Neural cell (in vitro differentiated cells): ENCODE measurements around the gene SMAP2. TPM values are rescaled to one million over a fixed set of nuclear protein-coding genes. Genes with fewer than 3 reads are reported as not detected.

Experiments used
- H2AFZ ChIP-seq: fragments of 200-600, 300-800 bp; sonication (generic), shearing (Covaris generic); 2 replicates; pipeline ENCODE4 v1.6.0; 2014; ENCODE audit warnings: low read depth, mild to moderate bottlenecking, antibody characterized with exemption, low read length, moderate library complexity
- H3F3A ChIP-seq: fragments of 200-600 bp; shearing (Covaris generic); 2 replicates; pipeline ENCODE4 v1.6.1; 2016; ENCODE audit warnings: mild to moderate bottlenecking, moderate library complexity, mixed read lengths, antibody characterized with exemption, low read length; ENCODE audit not compliant: insufficient read depth, poor library complexity, severe bottlenecking
- H3K27ac ChIP-seq: fragments of 200-600, 300-800 bp; sonication (generic), shearing (Covaris generic); 2 replicates; pipeline ENCODE4 v1.5.1; 2014; ENCODE audit warnings: mild to moderate bottlenecking, low read length, moderate library complexity
- H3K27me3 ChIP-seq: fragments of 300-800, 200-600 bp; sonication (generic), shearing (Covaris generic); 2 replicates; pipeline ENCODE4 v1.6.0; 2014; ENCODE audit warnings: mild to moderate bottlenecking, low read depth, low read length, moderate library complexity; ENCODE audit not compliant: insufficient read depth
- H3K36me3 ChIP-seq: fragments of 300-800, 200-600 bp; sonication (generic), shearing (Covaris generic); 2 replicates; pipeline ENCODE4 v1.5.1; 2014; ENCODE audit warnings: mild to moderate bottlenecking, antibody characterized with exemption, low read length, moderate library complexity; ENCODE audit not compliant: insufficient read depth
- H3K4me2 ChIP-seq: fragments of 300-800, 200-600 bp; sonication (generic), shearing (Covaris generic); 2 replicates; pipeline ENCODE4 v1.6.0; 2014; ENCODE audit warnings: mild to moderate bottlenecking, low read length
- H3K4me3 ChIP-seq: fragments of 300-800, 200-600 bp; sonication (generic), shearing (Covaris generic); 2 replicates; pipeline ENCODE4 v1.5.1; 2014; ENCODE audit warnings: mild to moderate bottlenecking, low read length, moderate library complexity
- H3K79me2 ChIP-seq: fragments of 200-600 bp; shearing (Covaris generic); replicated peaks from 2 replicates; pipeline ENCODE4 v1.6.0; 2014; ENCODE audit warnings: mild to moderate bottlenecking, low read length, moderate library complexity; ENCODE audit not compliant: insufficient read depth
- H3K9ac ChIP-seq: fragments of 300-800, 200-600 bp; sonication (generic), shearing (Covaris generic); 2 replicates; pipeline ENCODE4 v1.6.1; 2016; ENCODE audit warnings: mild to moderate bottlenecking, low read length, mixed read lengths
- H3K9me2 ChIP-seq: fragments of 200-600 bp; shearing (Covaris generic); 2 replicates; pipeline ENCODE4 v1.6.1; 2016; ENCODE audit warnings: mild to moderate bottlenecking, low read length, mixed read lengths; ENCODE audit not compliant: insufficient read depth
- H3K9me3 ChIP-seq: fragments of 200-600, 300-800 bp; sonication (generic), shearing (Covaris generic); 2 replicates; pipeline ENCODE4 v1.6.1; 2016; ENCODE audit warnings: mild to moderate bottlenecking, mixed run types, low read length, moderate library complexity, mixed read lengths
- H4K20me1 ChIP-seq: fragments of 200-600 bp; shearing (Covaris generic); 2 replicates; pipeline ENCODE4 v1.6.1; 2016; ENCODE audit warnings: mild to moderate bottlenecking, mixed run types; ENCODE audit not compliant: insufficient read depth
- CTCF ChIP-seq: fragments of 450-650 bp; IDR thresholded peaks from 2 replicates; pipeline ENCODE4 v1.5.1; 2014; ENCODE audit warnings: antibody characterized with exemption, mild to moderate bottlenecking, moderate library complexity; ENCODE audit not compliant: poor library complexity, severe bottlenecking
- EP300 ChIP-seq: fragments of 450-650 bp; conservative IDR thresholded peaks from 2 replicates; pipeline ENCODE4 v1.6.1; 2014; ENCODE audit warnings: antibody characterized with exemption, mild to moderate bottlenecking, moderate library complexity; ENCODE audit not compliant: poor library complexity, severe bottlenecking
- EZH2 ChIP-seq: fragments of 200-600, 300-800 bp; shearing (Covaris generic), sonication (generic); IDR thresholded peaks from 2 replicates; pipeline ENCODE4 v1.6.1; 2014; ENCODE audit warnings: antibody characterized with exemption, low read length, borderline replicate concordance, mild to moderate bottlenecking; ENCODE audit not compliant: insufficient read depth, poor library complexity, severe bottlenecking
- MXI1 ChIP-seq: fragments of 450-650 bp; conservative IDR thresholded peaks from 2 replicates; pipeline ENCODE4 v1.6.1; 2014; ENCODE audit warnings: antibody characterized with exemption, mild to moderate bottlenecking; ENCODE audit not compliant: poor library complexity, severe bottlenecking
- POLR2AphosphoS5 ChIP-seq: IDR thresholded peaks from 2 replicates; pipeline ENCODE4 v1.6.1; 2012
- RAD21 ChIP-seq: fragments of 450-650 bp; conservative IDR thresholded peaks from 2 replicates; pipeline ENCODE4 v1.6.1; 2014; ENCODE audit warnings: antibody characterized with exemption, mild to moderate bottlenecking, moderate library complexity
- REST ChIP-seq: IDR thresholded peaks from 2 replicates; pipeline ENCODE4 v1.6.1; 2012; ENCODE audit warnings: borderline replicate concordance
- SMC3 ChIP-seq: fragments of 450-650 bp; conservative IDR thresholded peaks from 2 replicates; pipeline ENCODE4 v1.6.1; 2014; ENCODE audit warnings: antibody characterized with exemption, mild to moderate bottlenecking, moderate library complexity; ENCODE audit not compliant: poor library complexity
- TAF1 ChIP-seq: IDR thresholded peaks from 2 replicates; pipeline ENCODE4 v1.6.1; 2012; ENCODE audit warnings: low read depth
- polyA plus RNA-seq: library from polyadenylated mRNA; depleted of rRNA; stranded (reverse); fragments of >200 nt; gene quantifications from 2 replicates; pipeline ENCODE4 v1.2.3, GENCODE V29; 2014

The SMAP2 gene
- polyA plus RNA-seq, 1 donor from 2014 or later = 46.8 TPM

- H3K9me2 ChIP-seq = no peaks in the 10 kb centered on the region
- H3K9ac ChIP-seq = no peak overlapping the region
- no peak for TF ChIP-seq RAD21
- no peak for TF ChIP-seq MXI1
- TF ChIP-seq CTCF = no peak
- no peak for TF ChIP-seq REST
- TF ChIP-seq POLR2AphosphoS5 = no peak
- no peak for TF ChIP-seq SMC3
- TF ChIP-seq EZH2 = no peak
- no peak overlapping the region for H3K4me2 ChIP-seq
- no peaks in the 10 kb centered on the region for H3K79me2 ChIP-seq
- H4K20me1 ChIP-seq = no peaks in the 10 kb centered on the region
- H2AFZ ChIP-seq = no peak overlapping the region
- no peak overlapping the region for H3K4me3 ChIP-seq
- no peaks in the 10 kb centered on the region for H3F3A ChIP-seq
- no peaks in the 10 kb centered on the region for H3K27me3 ChIP-seq
- no peak overlapping the region for H3K27ac ChIP-seq
- no peaks in the 10 kb centered on the region for H3K36me3 ChIP-seq
- H3K9me3 ChIP-seq = no peaks in the 10 kb centered on the region
Measured at GRCh38 chr1:40392221-40392620, 18.7 kb downstream of the SMAP2 start.

- Histone ChIP-seq H3K79me2 (no peaks in the 10 kb centered on the region), H3K9me2 (no peaks in the 10 kb centered on the region), H3K27me3 (no peaks in the 10 kb centered on the region), H4K20me1 (no peaks in the 10 kb centered on the region), H3K4me3 (no peak overlapping the region), H3K4me2 (no peak overlapping the region), H3K27ac (no peak overlapping the region), H3K9me3 (no peaks in the 10 kb centered on the region), H2AFZ (no peak overlapping the region), H3K36me3 (no peaks in the 10 kb centered on the region), H3K9ac (no peak overlapping the region), H3F3A (no peaks in the 10 kb centered on the region)
- TF ChIP-seq RAD21 (no peak), POLR2AphosphoS5 (no peak), EZH2 (no peak), TAF1 (no peak), REST (no peak), MXI1 (no peak), EP300 (no peak), SMC3 (no peak), CTCF (no peak)
Measured at GRCh38 chr1:40393173-40393572, 19.6 kb downstream of the SMAP2 start.
